SH-SY5Y (cell line): Measurements from ENCODE around the gene GXYLT2.

Experiments used
- GATA2 ChIP-seq: IDR thresholded peaks from 2 replicates; pipeline ENCODE4 v1.6.1; 2011; ENCODE audit warnings: mild to moderate bottlenecking, low read depth, low read length
- GATA3 ChIP-seq: IDR thresholded peaks from 2 replicates; pipeline ENCODE4 v1.6.1; 2011; ENCODE audit warnings: low read depth, mild to moderate bottlenecking, low read length, moderate library complexity

GRCh38 chr3:72855001-72855400 lies 32.8 kb upstream of the GXYLT2 start:
- TF ChIP-seq GATA3, result no peak
- TF ChIP-seq GATA2, result no peak
